Endodermal cell (in vitro differentiated cells): ENCODE data around the gene PHTF1. TPM values are rescaled to one million over a fixed set of nuclear protein-coding genes. Genes with fewer than 3 reads are reported as not detected.

Experiments used
- DNase-seq: peaks from one replicate; pipeline ENCODE4 v3.0.0-alpha.2; 2017
- H3K27ac ChIP-seq: 2 replicates; pipeline ENCODE4 v1.5.1; 2013; ENCODE audit warnings: mild to moderate bottlenecking, low read depth, low read length, moderate library complexity
- H3K27me3 ChIP-seq: 2 replicates; pipeline ENCODE4 v1.6.1; 2013; ENCODE audit warnings: mild to moderate bottlenecking, low read length, moderate library complexity; ENCODE audit not compliant: insufficient read depth, control insufficient read depth, poor library complexity, severe bottlenecking
- H3K36me3 ChIP-seq: 2 replicates; pipeline ENCODE4 v1.7.0; 2013; ENCODE audit warnings: mild to moderate bottlenecking, low read length, moderate library complexity; ENCODE audit not compliant: control insufficient read depth, insufficient read depth
- H3K4me1 ChIP-seq: one replicate; pipeline ENCODE4 v1.7.0; 2013; ENCODE audit warnings: low read length; ENCODE audit not compliant: control insufficient read depth, insufficient read depth
- H3K4me3 ChIP-seq: 2 replicates; pipeline ENCODE4 v1.5.1; 2013; ENCODE audit warnings: mild to moderate bottlenecking, low read length, moderate library complexity
- H3K9ac ChIP-seq: 2 replicates; pipeline ENCODE4 v1.6.1; 2013; ENCODE audit warnings: mild to moderate bottlenecking, low read length, moderate library complexity; ENCODE audit not compliant: poor library complexity, severe bottlenecking; ENCODE audit errors: extremely low read depth
- H3K9me3 ChIP-seq: 2 replicates; pipeline ENCODE4 v1.6.1; 2013; ENCODE audit warnings: mild to moderate bottlenecking, low read length, moderate library complexity; ENCODE audit not compliant: control insufficient read depth
- H3K27ac Mint-ChIP-seq: 2 replicates; pipeline ENCODE4 v1.8.0; 2020; ENCODE audit warnings: mixed read lengths
- H3K27me3 Mint-ChIP-seq: 2 replicates; pipeline ENCODE4 v1.8.0; 2021; ENCODE audit warnings: mild to moderate bottlenecking, mixed read lengths; ENCODE audit not compliant: insufficient read depth
- H3K36me3 Mint-ChIP-seq: 2 replicates; pipeline ENCODE4 v1.8.0; 2020; ENCODE audit warnings: low read depth, mixed read lengths
- H3K4me1 Mint-ChIP-seq: 2 replicates; pipeline ENCODE4 v1.8.0; 2020; ENCODE audit warnings: mixed read lengths
- H3K4me3 Mint-ChIP-seq: 2 replicates; pipeline ENCODE4 v1.8.0; 2020; ENCODE audit warnings: mild to moderate bottlenecking, moderate library complexity, mixed read lengths
- H3K9me3 Mint-ChIP-seq: 2 replicates; pipeline ENCODE4 v1.8.0; 2020; ENCODE audit warnings: mild to moderate bottlenecking, mixed read lengths
- WGBS, 2 experiments: methylation state at CpG; one replicate each; pipeline versions ENCODE4 v1.1.5 to v1.1.7; 2013; ENCODE audit warnings: missing lambda C conversion rate in 2 of 2, mixed read lengths in 1 of 2; ENCODE audit not compliant: insufficient coverage in 1 of 2, insufficient read length in 1 of 2; 5-methylcytosine and 5-hydroxymethylcytosine counted together
- total RNA-seq, 2 donors: library from RNA; stranded (reverse); fragmentation: NEBNext Ultra II Directional in 1 of 2; extraction: Animal tissue kit (Norgen Biotek cat#: 25700) in 1 of 2; gene quantifications; 2 replicates in 1 of 2; 3 replicates in 1 of 2; pipeline ENCODE4 v1.2.1, GENCODE V29; 2021
- TF ChIP-seq, protein P1 (sequence below): fragments of 200-600 bp; sonication (generic); conservative IDR thresholded peaks from 2 replicates; pipeline ENCODE4 v1.5.0; 2021; ENCODE audit warnings: antibody characterized with exemption, mild to moderate bottlenecking

Gene PHTF1
- total RNA-seq, 2 donors from 2014 or later, result 43.8 to 56.5 TPM

GRCh38 chr1:113742515-113742914 lies 16.8 kb downstream of the PHTF1 start:
- H3K9me3 ChIP-seq, result peaks cover 18% of the 10 kb centered on the region
- H3K36me3 Mint-ChIP-seq, result peaks cover 42% of the 10 kb centered on the region
- H3K27me3 ChIP-seq, result no peaks in the 10 kb centered on the region
- H3K4me3 Mint-ChIP-seq, result no peak overlapping the region
- no peak for DNase-seq
- peaks cover 20% of the 10 kb centered on the region for H3K9me3 Mint-ChIP-seq
- 83 to 95% methylated on average over 1 to 5 of the region's 5 CpGs for WGBS, 2 experiments
- no peak overlapping the region for H3K27ac ChIP-seq
- no peak overlapping the region for H3K4me3 ChIP-seq
- peaks cover 39% of the 10 kb centered on the region for H3K36me3 ChIP-seq
- H3K27me3 Mint-ChIP-seq, result no peaks in the 10 kb centered on the region
- TF ChIP-seq, protein P1, sequence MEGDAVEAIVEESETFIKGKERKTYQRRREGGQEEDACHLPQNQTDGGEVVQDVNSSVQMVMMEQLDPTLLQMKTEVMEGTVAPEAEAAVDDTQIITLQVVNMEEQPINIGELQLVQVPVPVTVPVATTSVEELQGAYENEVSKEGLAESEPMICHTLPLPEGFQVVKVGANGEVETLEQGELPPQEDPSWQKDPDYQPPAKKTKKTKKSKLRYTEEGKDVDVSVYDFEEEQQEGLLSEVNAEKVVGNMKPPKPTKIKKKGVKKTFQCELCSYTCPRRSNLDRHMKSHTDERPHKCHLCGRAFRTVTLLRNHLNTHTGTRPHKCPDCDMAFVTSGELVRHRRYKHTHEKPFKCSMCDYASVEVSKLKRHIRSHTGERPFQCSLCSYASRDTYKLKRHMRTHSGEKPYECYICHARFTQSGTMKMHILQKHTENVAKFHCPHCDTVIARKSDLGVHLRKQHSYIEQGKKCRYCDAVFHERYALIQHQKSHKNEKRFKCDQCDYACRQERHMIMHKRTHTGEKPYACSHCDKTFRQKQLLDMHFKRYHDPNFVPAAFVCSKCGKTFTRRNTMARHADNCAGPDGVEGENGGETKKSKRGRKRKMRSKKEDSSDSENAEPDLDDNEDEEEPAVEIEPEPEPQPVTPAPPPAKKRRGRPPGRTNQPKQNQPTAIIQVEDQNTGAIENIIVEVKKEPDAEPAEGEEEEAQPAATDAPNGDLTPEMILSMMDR, result no peak
- no peak overlapping the region for H3K9ac ChIP-seq
- H3K4me1 ChIP-seq, result no peaks in the 10 kb centered on the region
- H3K4me1 Mint-ChIP-seq, result no peaks in the 10 kb centered on the region
- H3K27ac Mint-ChIP-seq, result no peak overlapping the region

DNA sequence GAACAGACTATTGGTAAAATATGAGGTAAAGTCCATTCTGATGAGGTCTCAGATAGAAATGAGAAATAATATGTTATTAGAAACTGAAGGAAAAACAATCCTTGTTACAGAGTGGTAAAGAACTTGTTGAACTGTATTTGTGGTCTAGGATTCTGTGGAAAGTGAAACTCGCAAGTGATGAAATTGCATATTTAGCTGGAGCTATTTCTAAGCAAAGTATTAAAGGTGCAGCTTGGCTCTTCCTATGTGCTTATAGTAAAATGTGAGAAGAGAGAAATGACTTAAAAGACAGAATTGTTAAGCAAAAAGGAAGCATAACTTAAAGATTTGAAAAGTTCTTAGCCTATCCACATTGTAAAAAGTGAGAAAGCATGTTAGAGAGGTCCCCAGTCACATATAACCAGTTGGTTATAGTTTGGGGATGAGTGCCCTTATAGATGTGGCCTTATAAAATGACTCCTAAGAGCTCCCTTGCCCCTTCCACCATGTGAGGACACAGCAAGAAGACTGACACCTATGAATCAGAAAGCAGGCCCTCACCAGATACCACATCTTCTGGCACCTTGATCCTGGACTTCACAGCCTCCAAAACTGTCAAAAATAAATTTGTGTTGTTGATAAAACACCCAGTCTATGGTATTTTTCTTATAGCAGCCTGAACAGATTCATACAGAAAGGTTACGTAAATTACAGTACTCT lies 24.8 kb downstream of the PHTF1 start:
- Mint-ChIP-seq H3K4me1 (no peaks in the 10 kb centered on the region), H3K27ac (no peak overlapping the region)
- 94 to 100% methylated on average over 1 to 2 of the region's 2 CpGs for WGBS, 2 experiments

GRCh38 chr1:113732802-113733201 lies 26.5 kb downstream of the PHTF1 start:
- no peaks in the 10 kb centered on the region for H3K4me1 ChIP-seq
- H3K27ac ChIP-seq, result no peak overlapping the region
- H3K36me3 ChIP-seq, result peaks cover 61% of the 10 kb centered on the region
- H3K9me3 ChIP-seq, result no peaks in the 10 kb centered on the region
- WGBS, 2 experiments, result 90 to 93% methylated on average over 3 to 5 of the region's 5 CpGs
- no peak overlapping the region for H3K27ac Mint-ChIP-seq
- TF ChIP-seq, protein P1, result no peak
- H3K4me1 Mint-ChIP-seq, result no peaks in the 10 kb centered on the region
- peaks cover 63% of the 10 kb centered on the region for H3K36me3 Mint-ChIP-seq
- H3K4me3 Mint-ChIP-seq, result no peak overlapping the region
- H3K27me3 ChIP-seq, result no peaks in the 10 kb centered on the region
- H3K4me3 ChIP-seq, result no peak overlapping the region
- no peak for DNase-seq
- H3K9ac ChIP-seq, result no peak overlapping the region
- no peaks in the 10 kb centered on the region for H3K9me3 Mint-ChIP-seq
- H3K27me3 Mint-ChIP-seq, result no peaks in the 10 kb centered on the region

More for the DNA sequence above, 24.8 kb downstream of the PHTF1 start:
- Mint-ChIP-seq H3K36me3 (peaks cover 58% of the 10 kb centered on the region), H3K4me3 (no peak overlapping the region), H3K9me3 (no peaks in the 10 kb centered on the region), H3K27me3 (no peaks in the 10 kb centered on the region)
- Histone ChIP-seq H3K36me3 (peaks cover 61% of the 10 kb centered on the region), H3K27me3 (no peaks in the 10 kb centered on the region), H3K4me3 (no peak overlapping the region), H3K27ac (no peak overlapping the region), H3K9ac (no peak overlapping the region), H3K9me3 (no peaks in the 10 kb centered on the region), H3K4me1 (no peaks in the 10 kb centered on the region)
- TF ChIP-seq, protein P1, result no peak
- DNase-seq, result no peak
